Cardiac atrium fibroblast (primary cell): ENCODE data around the gene TMED1. TPM values are rescaled to one million over a fixed set of nuclear protein-coding genes. Genes with fewer than 3 reads are reported as not detected.

Source experiments
- total RNA-seq: library from RNA; depleted of rRNA; stranded (reverse); fragments of >200 nt; gene quantifications from 2 replicates; pipeline ENCODE4 v1.2.3, GENCODE V29; 2015

TMED1 gene, protein sequence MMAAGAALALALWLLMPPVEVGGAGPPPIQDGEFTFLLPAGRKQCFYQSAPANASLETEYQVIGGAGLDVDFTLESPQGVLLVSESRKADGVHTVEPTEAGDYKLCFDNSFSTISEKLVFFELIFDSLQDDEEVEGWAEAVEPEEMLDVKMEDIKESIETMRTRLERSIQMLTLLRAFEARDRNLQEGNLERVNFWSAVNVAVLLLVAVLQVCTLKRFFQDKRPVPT
- 49.5 and 61.6 TPM in 2 replicates for total RNA-seq

DNA sequence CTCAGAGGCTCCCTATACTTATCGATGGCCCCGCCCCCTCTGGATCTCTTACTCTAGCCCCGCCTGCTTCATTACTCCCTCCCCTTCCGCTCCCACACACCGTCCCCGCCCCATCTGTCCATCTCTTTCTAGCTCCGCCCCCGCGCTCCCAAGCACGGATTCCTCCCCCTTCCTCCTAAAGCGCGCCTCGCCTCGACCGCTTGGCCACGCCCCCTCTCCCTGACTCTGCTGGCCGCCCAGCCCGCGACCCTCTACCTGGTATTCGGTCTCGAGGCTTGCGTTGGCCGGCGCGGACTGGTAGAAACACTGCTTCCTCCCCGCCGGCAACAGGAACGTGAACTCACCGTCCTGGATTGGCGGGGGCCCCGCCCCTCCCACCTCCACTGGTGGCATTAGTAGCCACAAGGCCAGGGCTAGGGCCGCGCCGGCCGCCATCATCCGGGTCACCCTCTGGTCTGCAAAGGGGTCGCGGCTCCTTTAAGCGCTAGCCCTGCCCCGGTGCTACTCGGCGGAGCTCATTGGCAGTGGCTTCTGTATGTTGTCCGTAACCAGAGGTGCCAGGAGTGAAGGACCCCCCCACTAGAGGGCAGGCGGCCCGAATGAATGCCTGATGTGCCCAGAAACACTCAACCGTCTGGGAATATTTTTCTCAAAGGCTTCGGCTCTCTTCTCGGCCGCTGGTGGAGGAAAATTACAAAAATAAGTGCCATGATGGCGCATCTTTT, at the start of gene TMED1:
TSS of gene TMED1 (minus strand) at position 459 of the 725 bp plus-strand sequence. CDS start at position 438, 21 bp downstream.

DNA sequence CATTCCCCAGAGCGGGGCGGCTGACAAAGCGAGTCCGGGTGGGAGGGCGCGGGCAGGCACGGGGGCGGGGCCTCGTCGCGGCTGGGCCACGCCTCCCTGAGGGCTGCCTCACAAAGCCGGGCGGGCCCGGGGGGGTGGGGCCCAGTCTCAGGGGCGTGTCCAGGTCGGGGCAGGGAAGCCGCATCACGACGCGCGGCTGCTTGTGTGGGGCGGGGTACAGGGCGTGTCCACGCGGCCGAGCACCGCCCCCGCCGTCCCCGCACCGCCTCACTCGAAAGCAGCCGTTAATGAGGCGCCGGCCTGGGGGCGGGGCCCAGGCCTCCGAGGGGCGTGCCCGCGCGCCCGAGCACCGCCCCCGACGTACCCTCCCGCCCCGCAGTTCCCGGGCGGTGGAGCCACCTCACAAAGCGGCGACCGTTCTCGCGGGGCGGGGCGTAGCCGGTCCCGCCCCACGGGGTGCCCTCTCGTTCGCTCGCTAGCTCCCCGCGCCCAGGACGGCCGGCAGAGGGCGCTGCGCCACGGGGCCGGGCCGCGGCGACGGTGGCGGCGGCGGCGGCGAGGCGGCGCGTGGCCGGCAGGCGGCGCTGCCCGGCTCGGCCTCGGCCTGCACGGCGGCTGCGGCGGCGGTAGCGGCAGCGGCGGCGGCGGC, 35.1 kb upstream of the TMED1 start, which contains the start of gene CARM1:
TSS of gene CARM1 (plus strand) at position 599 of the 649 bp plus-strand sequence. CDS start 150 bp downstream, outside the sequence.

DNA sequence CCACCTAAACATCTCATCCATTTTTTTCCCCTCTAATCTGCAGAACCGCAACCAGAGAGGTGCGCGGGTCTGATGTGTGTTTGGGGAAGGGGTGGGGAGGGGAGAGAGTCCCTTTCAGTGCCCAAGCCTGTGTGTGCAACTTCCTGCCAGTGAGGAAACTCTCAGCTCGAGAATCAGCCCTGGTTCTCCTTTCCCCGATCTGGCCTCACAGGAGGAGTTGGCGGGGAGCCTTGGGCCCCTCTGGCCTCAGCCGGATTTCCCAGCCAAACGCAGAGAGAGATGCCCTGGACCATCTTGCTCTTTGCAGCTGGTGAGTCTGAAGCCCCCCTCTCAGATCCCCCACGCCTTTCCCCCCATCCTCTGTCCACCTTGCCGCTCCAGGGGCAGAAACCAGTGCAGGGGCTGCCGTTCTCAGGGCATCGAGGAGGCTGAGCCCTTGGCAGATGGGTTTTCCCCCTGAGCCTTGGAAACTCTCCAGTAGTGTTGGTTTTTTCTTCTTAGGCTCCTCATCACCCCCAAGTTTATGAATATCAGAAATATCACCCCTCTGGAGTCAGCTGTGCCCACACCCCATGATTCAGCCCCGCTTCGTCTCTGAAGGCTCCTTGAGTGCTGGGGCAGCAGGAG, 12.3 kb upstream of the TMED1 start, which contains the start of gene C19orf38:
TSS of gene C19orf38 (plus strand) at position 186 of the 627 bp plus-strand sequence. CDS start at position 280, 94 bp downstream.

Other genes with a start within 250 kb of the TMED1 start
- not detected in 2 replicates for gene AP1M2, start 248.9 kb downstream of the TMED1 start, total RNA-seq
- gene SLC44A2, start 210.7 kb downstream of the TMED1 start, total RNA-seq: 47.5 and 48.6 TPM in 2 replicates
- gene ILF3, start 181.9 kb downstream of the TMED1 start, total RNA-seq: 66.6 and 74.0 TPM in 2 replicates
- 20.1 and 22.7 TPM in 2 replicates for gene QTRT1, start 134.8 kb downstream of the TMED1 start, total RNA-seq
- 57.6 and 69.5 TPM in 2 replicates for gene DNM2, start 118.1 kb downstream of the TMED1 start, total RNA-seq
- 3.6 TPM in 1 of 2 replicates, not detected in the other for gene C19orf38, start 12.2 kb upstream of the TMED1 start, total RNA-seq
- 30.7 and 33.0 TPM in 2 replicates for gene CARM1, start 35.3 kb upstream of the TMED1 start, total RNA-seq
- gene YIPF2, start 92.4 kb upstream of the TMED1 start, total RNA-seq: 90.4 and 102 TPM in 2 replicates
- gene TIMM29, start 92.6 kb upstream of the TMED1 start, total RNA-seq: 23.3 and 35.4 TPM in 2 replicates
- 57.0 and 89.9 TPM in 2 replicates for gene SMARCA4, start 124.8 kb upstream of the TMED1 start, total RNA-seq